ENCODE data around the gene ZNF200.
"Not testable (repeated sequence)": the region's sequence is repeated elsewhere in the genome, so short reads cannot be mapped to it uniquely, and the experiment has no call there.

Gene ZNF200

DNA sequence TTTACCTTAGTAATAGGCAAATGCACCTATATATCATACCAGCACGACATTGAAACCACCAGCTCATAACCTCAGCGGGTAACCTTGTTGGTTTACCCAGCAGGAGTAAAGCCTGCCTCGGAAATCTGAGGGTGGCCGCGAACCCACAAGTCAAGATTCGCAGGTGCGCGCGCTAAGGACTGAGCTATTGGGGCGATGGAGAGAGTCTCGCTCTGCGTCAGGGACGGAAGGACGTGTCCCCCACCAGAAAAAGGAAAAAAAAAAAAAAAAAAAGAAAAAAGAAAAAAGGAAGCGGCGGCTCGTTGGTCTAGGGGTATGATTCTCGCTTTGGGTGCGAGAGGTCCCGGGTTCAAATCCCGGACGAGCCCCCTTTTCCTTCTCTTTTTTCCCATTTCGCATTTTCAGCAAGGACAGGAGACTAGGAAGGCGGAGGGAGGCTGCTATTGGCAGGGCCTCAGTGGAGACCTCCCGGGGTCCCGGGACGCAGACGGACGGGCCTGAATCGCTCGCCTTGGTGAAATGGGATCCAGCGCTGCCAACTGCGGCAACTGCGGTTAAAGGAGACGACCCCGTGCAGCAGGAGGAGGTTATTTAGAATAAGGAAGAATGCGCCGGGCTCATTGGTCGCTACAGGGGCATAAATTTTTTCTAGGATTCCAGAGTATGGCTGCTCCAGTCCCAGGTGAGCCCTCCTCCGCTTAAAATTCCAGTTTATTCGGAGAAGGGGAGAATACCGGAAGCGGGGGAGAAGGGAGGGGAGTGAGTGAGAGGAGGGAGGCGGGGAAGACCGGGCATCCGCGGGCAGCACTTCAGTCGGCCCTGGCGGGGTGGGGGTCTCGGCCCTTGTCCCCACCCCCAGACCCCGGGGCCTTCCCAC lies 46.9 kb downstream of the ZNF200 start, which contains the start of gene OR1F1:
Gene OR1F1 (plus strand): TSS at position 407 of the 877 bp plus-strand sequence.
- Histone ChIP-seq H3K36me3 (replicated peaks) (no peaks in the 10 kb centered on the region), H3K27ac (no peak within 1 kb of the TSS), H3K27me3 (replicated peaks) (no peaks in the 10 kb centered on the region), H3K4me3 (ENCODE audit: low read depth, low read length) (peak within 1 kb of the TSS; percentile 68)
- DNase-seq = peak; percentile 69
- in situ Hi-C loops (cut with HindIII; ENCODE audit: low pct_ligation_motif_present, low sequenced_read_pairs) = no loop called here
- TF ChIP-seq, protein P1, sequence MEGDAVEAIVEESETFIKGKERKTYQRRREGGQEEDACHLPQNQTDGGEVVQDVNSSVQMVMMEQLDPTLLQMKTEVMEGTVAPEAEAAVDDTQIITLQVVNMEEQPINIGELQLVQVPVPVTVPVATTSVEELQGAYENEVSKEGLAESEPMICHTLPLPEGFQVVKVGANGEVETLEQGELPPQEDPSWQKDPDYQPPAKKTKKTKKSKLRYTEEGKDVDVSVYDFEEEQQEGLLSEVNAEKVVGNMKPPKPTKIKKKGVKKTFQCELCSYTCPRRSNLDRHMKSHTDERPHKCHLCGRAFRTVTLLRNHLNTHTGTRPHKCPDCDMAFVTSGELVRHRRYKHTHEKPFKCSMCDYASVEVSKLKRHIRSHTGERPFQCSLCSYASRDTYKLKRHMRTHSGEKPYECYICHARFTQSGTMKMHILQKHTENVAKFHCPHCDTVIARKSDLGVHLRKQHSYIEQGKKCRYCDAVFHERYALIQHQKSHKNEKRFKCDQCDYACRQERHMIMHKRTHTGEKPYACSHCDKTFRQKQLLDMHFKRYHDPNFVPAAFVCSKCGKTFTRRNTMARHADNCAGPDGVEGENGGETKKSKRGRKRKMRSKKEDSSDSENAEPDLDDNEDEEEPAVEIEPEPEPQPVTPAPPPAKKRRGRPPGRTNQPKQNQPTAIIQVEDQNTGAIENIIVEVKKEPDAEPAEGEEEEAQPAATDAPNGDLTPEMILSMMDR (IDR thresholded peaks at IDR 0.05; ENCODE audit: low read depth, low read length, missing control alignments) = no peak

DNA sequence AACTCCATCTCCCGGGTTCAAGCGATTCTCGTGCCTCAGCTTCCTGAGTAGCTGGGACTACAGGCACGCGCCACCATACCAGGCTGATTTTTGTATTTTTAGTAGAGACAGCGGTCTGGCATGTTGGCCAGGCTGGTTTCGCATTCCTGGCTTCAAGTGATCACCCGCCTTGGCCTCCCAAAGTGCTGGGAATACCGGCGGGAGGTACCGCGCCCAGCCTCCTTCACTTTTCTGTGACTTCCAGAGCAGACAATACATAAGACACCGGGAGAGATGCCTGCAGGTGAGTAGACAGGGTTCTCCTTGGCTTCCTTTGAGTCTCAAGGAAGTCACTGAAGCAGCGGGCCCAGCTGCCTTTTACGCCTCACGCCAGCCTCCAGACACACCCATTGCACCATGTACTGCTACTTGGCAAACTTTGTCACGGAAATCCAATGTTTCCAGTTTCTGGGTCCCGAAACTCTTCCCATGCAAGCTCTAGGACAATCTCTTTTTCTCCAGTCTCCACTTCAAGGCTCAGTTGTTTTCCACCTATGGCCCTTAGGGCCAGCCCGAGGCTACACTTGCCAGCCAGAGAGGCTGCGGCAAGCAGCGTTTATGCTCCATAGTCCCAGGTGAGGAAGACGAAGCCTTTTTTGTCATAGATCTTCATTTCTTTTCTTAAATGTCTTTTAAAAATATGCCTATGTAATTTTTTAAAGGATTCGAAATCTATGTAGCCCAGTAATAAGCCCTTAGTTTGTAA lies 47.8 kb downstream of the ZNF200 start:
- TF ChIP-seq, protein P1 (IDR thresholded peaks at IDR 0.05; ENCODE audit: low read depth, low read length, missing control alignments) = no peak
- in situ Hi-C loops (cut with HindIII; ENCODE audit: low pct_ligation_motif_present, low sequenced_read_pairs) = no loop called here
- no peaks in the 10 kb centered on the region for H3K36me3 ChIP-seq (replicated peaks)
- H3K27ac ChIP-seq = no peak overlapping the region
- H3K27me3 ChIP-seq (replicated peaks) = no peaks in the 10 kb centered on the region
- no peak for DNase-seq
- no peak overlapping the region for H3K4me3 ChIP-seq (ENCODE audit: low read depth, low read length)

DNA sequence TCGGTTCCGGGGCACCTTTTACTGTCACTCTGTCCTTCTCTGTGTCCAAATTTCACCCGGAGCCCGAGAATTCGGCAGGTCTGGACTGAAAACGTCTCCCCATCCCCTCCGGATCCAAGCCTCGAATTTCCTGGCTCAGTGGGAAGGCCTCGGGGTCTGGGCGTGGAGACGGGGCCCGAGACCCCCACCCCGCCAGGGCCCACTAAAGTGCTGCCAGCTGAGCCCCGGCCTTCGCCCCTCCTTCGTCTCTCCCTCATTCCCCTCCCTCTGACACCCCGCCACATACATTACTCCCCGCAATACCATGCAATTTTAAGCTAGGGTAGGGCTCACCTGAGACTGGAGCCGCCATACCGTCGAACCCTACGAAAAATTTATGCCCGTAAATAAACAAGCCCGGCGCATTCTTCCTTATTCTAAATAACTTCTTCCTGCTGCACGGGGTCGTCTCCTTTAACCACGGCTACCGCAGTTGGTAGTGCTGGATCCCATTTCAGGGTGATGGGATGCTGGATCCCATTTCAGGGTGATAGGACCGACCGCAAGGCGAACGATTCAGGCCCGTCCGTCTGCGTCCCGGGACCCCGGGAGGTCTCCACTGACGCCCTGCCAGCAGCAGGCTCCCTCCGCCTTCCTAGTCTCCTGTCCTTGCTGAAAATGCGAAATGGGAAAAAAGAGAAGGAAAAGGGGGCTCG lies 51.4 kb downstream of the ZNF200 start:
- Histone ChIP-seq H3K27ac (no peak overlapping the region), H3K27me3 (replicated peaks) (no peaks in the 10 kb centered on the region), H3K4me3 (ENCODE audit: low read depth, low read length) (peak overlapping the region; percentile 65), H3K36me3 (replicated peaks) (no peaks in the 10 kb centered on the region)
- no peak for DNase-seq
- in situ Hi-C loops (cut with HindIII; ENCODE audit: low pct_ligation_motif_present, low sequenced_read_pairs) = no loop called here
- TF ChIP-seq, protein P1 (IDR thresholded peaks at IDR 0.05; ENCODE audit: low read depth, low read length, missing control alignments) = no peak

DNA sequence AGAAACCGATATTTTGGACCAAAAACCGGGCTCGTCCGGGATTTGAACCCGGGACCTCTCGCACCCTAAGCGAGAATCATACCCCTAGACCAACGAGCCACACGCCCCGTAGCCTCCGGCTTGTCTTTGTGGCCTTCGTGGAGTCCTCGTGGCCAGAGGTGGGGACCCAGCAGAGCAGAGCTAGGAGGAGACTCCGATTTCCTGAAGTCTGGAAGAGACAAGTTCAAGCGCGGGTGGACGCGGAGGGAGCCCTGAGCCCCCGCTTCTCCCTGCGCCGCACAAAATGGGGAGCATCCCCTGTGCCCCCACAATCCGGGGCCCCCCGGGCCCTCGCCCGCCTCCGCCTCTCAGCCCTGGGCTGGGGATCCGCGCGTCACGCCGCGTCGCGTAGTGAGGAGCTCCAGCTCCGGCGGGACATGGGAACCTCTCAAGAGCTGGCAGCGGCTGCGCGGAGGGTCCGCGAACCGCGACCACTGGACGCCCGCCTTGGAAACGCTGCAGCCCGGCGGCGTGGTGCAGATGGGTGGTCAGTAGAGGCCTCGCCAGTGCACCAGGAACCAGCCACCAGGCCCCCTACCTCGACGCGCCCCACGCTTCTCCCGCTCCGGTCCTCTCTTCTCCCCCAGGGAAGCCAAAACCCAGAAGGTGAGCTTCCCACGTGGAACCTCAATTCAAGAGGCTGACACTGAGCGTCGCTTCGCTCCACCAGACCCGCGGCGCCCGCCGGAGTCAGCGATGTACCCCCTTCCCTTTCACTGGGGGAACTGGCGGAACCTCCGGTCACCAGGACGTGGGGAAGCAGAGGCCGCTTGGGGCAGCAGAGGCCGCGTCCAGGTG lies 52.1 kb downstream of the ZNF200 start:
- DNase-seq = peak; percentile 68
- in situ Hi-C loops (cut with HindIII; ENCODE audit: low pct_ligation_motif_present, low sequenced_read_pairs) = no loop called here
- TF ChIP-seq, protein P1 (IDR thresholded peaks at IDR 0.05; ENCODE audit: low read depth, low read length, missing control alignments) = peak; percentile 59
- H3K4me3 ChIP-seq (ENCODE audit: low read depth, low read length) = peak overlapping the region; percentile 65
- H3K27me3 ChIP-seq (replicated peaks) = no peaks in the 10 kb centered on the region
- H3K27ac ChIP-seq = no peak overlapping the region
- no peaks in the 10 kb centered on the region for H3K36me3 ChIP-seq (replicated peaks)

DNA sequence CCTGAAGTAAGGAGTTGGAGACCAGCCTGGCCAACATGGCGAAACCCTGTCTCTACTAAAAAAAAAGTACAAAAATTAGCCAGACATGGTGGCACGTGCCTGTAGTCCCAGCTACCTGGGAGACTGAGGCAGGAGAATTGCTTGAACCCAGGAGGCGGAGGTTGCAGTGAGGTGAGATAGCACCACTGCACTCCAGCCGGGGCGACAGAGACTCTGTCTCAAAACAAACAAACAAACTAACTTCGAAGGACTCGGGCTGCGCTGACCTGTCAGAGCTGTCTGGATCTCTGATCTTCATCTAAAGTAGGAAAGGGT lies 52.7 kb downstream of the ZNF200 start:
- H3K27ac ChIP-seq; in situ Hi-C loops (cut with HindIII; ENCODE audit: low pct_ligation_motif_present, low sequenced_read_pairs); H3K27me3 ChIP-seq (replicated peaks); H3K36me3 ChIP-seq (replicated peaks); DNase-seq; H3K4me3 ChIP-seq (ENCODE audit: low read depth, low read length): not testable (repeated sequence)
